Measurements from ENCODE around the gene ATXN1. TPM values are rescaled to one million over a fixed set of nuclear protein-coding genes. Genes with fewer than 3 reads are reported as not detected.

Gene ATXN1
- total RNA-seq, 1 experiment from 2014 or later = 5.6 TPM

DNA sequence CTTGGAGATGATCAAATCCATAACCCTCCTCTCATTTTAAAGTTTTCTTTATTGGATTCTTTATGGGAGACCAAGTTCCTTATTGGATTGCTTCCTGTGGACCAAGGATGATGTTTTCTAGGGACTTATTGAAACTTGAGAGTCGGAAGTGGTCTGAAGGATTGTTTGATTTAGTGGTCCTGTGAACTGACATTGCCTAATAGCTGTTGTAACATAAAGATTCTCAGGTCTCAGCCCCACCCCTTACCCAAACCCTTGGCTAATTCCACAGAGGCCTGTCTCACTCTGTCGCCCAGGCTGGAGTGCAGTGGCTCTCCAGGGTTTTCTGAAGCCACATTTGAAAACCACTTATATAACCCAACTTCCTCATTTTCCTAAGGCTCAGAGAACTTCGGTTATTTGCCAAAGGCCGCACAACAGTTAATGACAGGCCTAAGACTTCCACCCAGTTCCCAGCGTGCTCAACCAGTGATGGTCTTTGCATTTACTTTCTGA lies 77.0 kb downstream of the ATXN1 start:
- H3K27ac ChIP-seq (ENCODE audit: insufficient read length, low read depth, low read length) = no peak overlapping the region
- WGBS (ENCODE audit: extremely low coverage, insufficient read length, low lambda C conversion rate) = no CpG with 5 or more reads among the region's 5 CpGs
- H3K56ac ChIP-seq (ENCODE audit: insufficient read length, low read depth, low read length) = no peak overlapping the region
- H3K4me2 ChIP-seq (ENCODE audit: insufficient read depth, insufficient read length, low read length) = no peak overlapping the region
- H3K36me3 Mint-ChIP-seq (ENCODE audit: insufficient read depth in 1 of 3, low read depth in 3 of 3) = no peaks in the 10 kb centered on the region
- no peak for DNase-seq
- no peak overlapping the region for H3K4ac ChIP-seq (ENCODE audit: low read depth, low read length)
- no peak overlapping the region for H2BK120ac ChIP-seq (ENCODE audit: low read depth, low read length, poor library complexity, severe bottlenecking)
- no peaks in the 10 kb centered on the region for H3K27me3 Mint-ChIP-seq (ENCODE audit: low read depth)
- H3K14ac ChIP-seq (ENCODE audit: insufficient read depth, low read length) = no peak overlapping the region
- no peak overlapping the region for H2BK20ac ChIP-seq (ENCODE audit: low read depth, low read length, poor library complexity, severe bottlenecking)
- H2BK15ac ChIP-seq (ENCODE audit: low read depth, low read length) = no peak overlapping the region
- H3K27ac Mint-ChIP-seq = no peak overlapping the region
- H3K9me3 ChIP-seq (ENCODE audit: control insufficient read depth, low read depth, low read length) = no peaks in the 10 kb centered on the region
- H4K8ac ChIP-seq (replicated peaks; ENCODE audit: insufficient read length, low read depth, low read length) = no peak overlapping the region
- no peak overlapping the region for H3K18ac ChIP-seq (ENCODE audit: insufficient read length, low read depth, low read length)
- H4K5ac ChIP-seq (ENCODE audit: insufficient read length, low read depth, low read length) = no peak overlapping the region
- no peak overlapping the region for H2BK5ac ChIP-seq (ENCODE audit: insufficient read length, low read length)
- H3K27me3 ChIP-seq (ENCODE audit: insufficient read depth, low read length) = no peaks in the 10 kb centered on the region
- H3K79me1 ChIP-seq (ENCODE audit: insufficient read depth, low read depth, low read length, poor library complexity, severe bottlenecking) = no peaks in the 10 kb centered on the region
- H3K4me1 ChIP-seq (ENCODE audit: insufficient read depth, low read length) = no peaks in the 10 kb centered on the region
- H3K9me3 Mint-ChIP-seq = no peaks in the 10 kb centered on the region
- H3K4me3 Mint-ChIP-seq = no peak overlapping the region
- H2AFZ ChIP-seq (ENCODE audit: low read length) = no peak overlapping the region
- TF ChIP-seq, protein P1, sequence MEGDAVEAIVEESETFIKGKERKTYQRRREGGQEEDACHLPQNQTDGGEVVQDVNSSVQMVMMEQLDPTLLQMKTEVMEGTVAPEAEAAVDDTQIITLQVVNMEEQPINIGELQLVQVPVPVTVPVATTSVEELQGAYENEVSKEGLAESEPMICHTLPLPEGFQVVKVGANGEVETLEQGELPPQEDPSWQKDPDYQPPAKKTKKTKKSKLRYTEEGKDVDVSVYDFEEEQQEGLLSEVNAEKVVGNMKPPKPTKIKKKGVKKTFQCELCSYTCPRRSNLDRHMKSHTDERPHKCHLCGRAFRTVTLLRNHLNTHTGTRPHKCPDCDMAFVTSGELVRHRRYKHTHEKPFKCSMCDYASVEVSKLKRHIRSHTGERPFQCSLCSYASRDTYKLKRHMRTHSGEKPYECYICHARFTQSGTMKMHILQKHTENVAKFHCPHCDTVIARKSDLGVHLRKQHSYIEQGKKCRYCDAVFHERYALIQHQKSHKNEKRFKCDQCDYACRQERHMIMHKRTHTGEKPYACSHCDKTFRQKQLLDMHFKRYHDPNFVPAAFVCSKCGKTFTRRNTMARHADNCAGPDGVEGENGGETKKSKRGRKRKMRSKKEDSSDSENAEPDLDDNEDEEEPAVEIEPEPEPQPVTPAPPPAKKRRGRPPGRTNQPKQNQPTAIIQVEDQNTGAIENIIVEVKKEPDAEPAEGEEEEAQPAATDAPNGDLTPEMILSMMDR (conservative IDR thresholded peaks at IDR 0.05) = no peak
- H3K23me2 ChIP-seq (ENCODE audit: insufficient read length, low read depth, low read length, poor library complexity, severe bottlenecking) = no peaks in the 10 kb centered on the region
- H3K9ac ChIP-seq (ENCODE audit: extremely low read depth, insufficient read length, low read length) = no peak overlapping the region
- no peaks in the 10 kb centered on the region for H3K79me2 ChIP-seq (ENCODE audit: insufficient read depth, low read length)
- no peak overlapping the region for H3T11ph ChIP-seq (ENCODE audit: low read length)
- no peaks in the 10 kb centered on the region for H4K20me1 ChIP-seq (ENCODE audit: control insufficient read depth, insufficient read depth, insufficient read length)
- no peak overlapping the region for H2AK5ac ChIP-seq (ENCODE audit: insufficient read length, low read length)
- H3K4me1 Mint-ChIP-seq = peaks cover 2% of the 10 kb centered on the region in 2 experiments; a peak in 2 of 4 replicates
- no peak overlapping the region for H4K91ac ChIP-seq (ENCODE audit: insufficient read length, low read depth, low read length)
- no peak overlapping the region for H3K23ac ChIP-seq (ENCODE audit: insufficient read length, low read depth, low read length)
- H2BK12ac ChIP-seq (ENCODE audit: insufficient read length, low read depth, low read length) = no peak overlapping the region
